Heart right ventricle (tissue), 16 donors: ENCODE results near the gene ESYT3. TPM values are rescaled to one million over a fixed set of nuclear protein-coding genes. Genes with fewer than 3 reads are reported as not detected.

Experiments
- ATAC-seq, 8 donors: fragments of 200-7000 bp; cut with Tn5 transposase; one replicate each; pipeline ENCODE4 v1.9.1; 2020; ENCODE audit warnings: mild to moderate bottlenecking in 8 of 8, moderate library complexity in 8 of 8, moderate number of reproducible peaks in 1 of 8
- DNase-seq, 2 donors: peaks; one replicate each; pipeline ENCODE4 v3.0.0-alpha.2; 2020
- H3K27ac ChIP-seq, 10 donors: fragments of 200-600 bp; sonication (generic) in 2 of 10; one replicate each; pipeline versions ENCODE4 v1.5.0 to v1.8.0; 2020 to 2022; ENCODE audit warnings: mild to moderate bottlenecking in 3 of 10
- H3K27me3 ChIP-seq, 7 donors: fragments of 200-600 bp; one replicate each; pipeline ENCODE4 v1.8.0; 2021 to 2022; ENCODE audit warnings: mild to moderate bottlenecking in 2 of 7
- H3K36me3 ChIP-seq, 9 donors: fragments of 200-600 bp; sonication (generic) in 1 of 9; one replicate each; pipeline versions ENCODE4 v1.5.0 to v1.8.0; 2020 to 2022; ENCODE audit warnings: mild to moderate bottlenecking in 2 of 9
- H3K4me1 ChIP-seq, 9 donors: fragments of 200-600 bp; sonication (generic) in 1 of 9; one replicate each; pipeline versions ENCODE4 v1.5.0 to v1.8.0; 2020 to 2022; ENCODE audit warnings: mild to moderate bottlenecking in 4 of 9
- H3K4me3 ChIP-seq, 10 donors: fragments of 200-600 bp; sonication (generic) in 2 of 10; one replicate each; pipeline versions ENCODE4 v1.5.0 to v1.8.0; 2020 to 2022; ENCODE audit warnings: mild to moderate bottlenecking in 7 of 10, moderate library complexity in 2 of 10
- H3K9me3 ChIP-seq, 11 donors: fragments of 200-600 bp in 10 of 11; sonication (generic) in 2 of 11; one replicate each; pipeline versions ENCODE4 v1.5.0 to v1.8.0; 2013 to 2022; ENCODE audit warnings: mild to moderate bottlenecking in 2 of 11, control low read depth in 1 of 11, moderate library complexity in 1 of 11
- WGBS, 2 donors: extraction: QIAGEN DNeasy Blood & Tissue Kit; methylation state at CpG; one replicate each; pipeline ENCODE4 v1.1.7; 2013; ENCODE audit warnings: inconsistent platforms in 1 of 2; 5-methylcytosine and 5-hydroxymethylcytosine counted together
- intact Hi-C, 10 donors: fragments of 100-400 bp; cut with DNase I; formaldehyde crosslinking; loops; one replicate each; pipeline versions ENCODE4 v1.11.1 to v1.14.2; 2022
- polyA plus RNA-seq, 2 donors: library from polyadenylated mRNA; stranded (reverse); fragments of 200-250 nt; gene quantifications; one replicate each; pipeline ENCODE4 v1.2.3, GENCODE V29; 2013
- total RNA-seq, 10 donors: library from RNA; stranded (reverse); fragmentation: NEBNext Ultra II Directional in 3 of 10; extraction: Animal tissue kit (Norgen Biotek cat#: 25700) in 3 of 10; gene quantifications; one replicate each; pipeline versions ENCODE4 v1.2.1 to v1.2.4, GENCODE V29; 2021 to 2023
- TF ChIP-seq, protein P1 (sequence below), 9 donors: fragments of 200-600 bp; sonication (generic) in 2 of 9; IDR thresholded peaks; one replicate each; pipeline versions ENCODE4 v1.5.0 to v1.8.0; 2021 to 2022; ENCODE audit warnings: antibody characterized with exemption in 9 of 9, mild to moderate bottlenecking in 5 of 9, moderate library complexity in 1 of 9
- donor health status: Arrhythmogenic right ventricular cardiomyopathy.
- donor health status: ischemic (EF 13 %, LVEDD 7.1; RV severe dilation, severe dysfunction).
- donor health status: healthy with polysubstance abuse.
- donor health status: DM: no; HTN: yes; CAD: no.
- donor health status: DM: no; HTN: no; CAD: no.
- donor health status: ischemic (EF 25% LVEDD 6.9; RV normal size, moderate dysfunction).
- donor health status: ischemic (EF 25% LVEDD 5.7; RV mildly dilated, moderate dysfunction).
- donor health status: healthy.
- donor health status: DM: yes; HTN: yes; CAD: no.
- donor health status: Ischemic cardiomyopathy.
- donor health status: ischemic (EF 35%, LVEDD 5.7; RV mildly dilated, moderate dysfunction).
- donor health status: nonischemic (EF 11% LVEDD 7.7; RV severe dilation, severe dysfunction).
- donor health status: DM: yes; HTN: yes; CAD: no.
- donor health status: PGD.
- donor health status: ischemic (EF 29% LVEDD 5.4; RV normal size, mild dysfunction).
- donor health status: nonischemic (EF 23%, LVEDD 6.1; RV moderate dilation, normal function).

Gene ESYT3
- total and polyA plus RNA-seq, 12 donors, result 0.26 to 2.4 (median 1.1) TPM

- WGBS, 2 donors, result 81 to 86% methylated on average over 13 of the region's 13 CpGs
- Histone ChIP-seq H3K4me3 (no peak overlapping the region), H3K4me1 (peaks cover 0 to 18% (median 0%) of the 10 kb centered on the region in 9 donors), H3K27ac (no peak overlapping the region), H3K27me3 (no peaks in the 10 kb centered on the region), H3K36me3 (no peaks in the 10 kb centered on the region), H3K9me3 (no peaks in the 10 kb centered on the region)
- intact Hi-C loops, result no loop called here
- DNase-seq (no peak), ATAC-seq (no peak)
- TF ChIP-seq, protein P1, sequence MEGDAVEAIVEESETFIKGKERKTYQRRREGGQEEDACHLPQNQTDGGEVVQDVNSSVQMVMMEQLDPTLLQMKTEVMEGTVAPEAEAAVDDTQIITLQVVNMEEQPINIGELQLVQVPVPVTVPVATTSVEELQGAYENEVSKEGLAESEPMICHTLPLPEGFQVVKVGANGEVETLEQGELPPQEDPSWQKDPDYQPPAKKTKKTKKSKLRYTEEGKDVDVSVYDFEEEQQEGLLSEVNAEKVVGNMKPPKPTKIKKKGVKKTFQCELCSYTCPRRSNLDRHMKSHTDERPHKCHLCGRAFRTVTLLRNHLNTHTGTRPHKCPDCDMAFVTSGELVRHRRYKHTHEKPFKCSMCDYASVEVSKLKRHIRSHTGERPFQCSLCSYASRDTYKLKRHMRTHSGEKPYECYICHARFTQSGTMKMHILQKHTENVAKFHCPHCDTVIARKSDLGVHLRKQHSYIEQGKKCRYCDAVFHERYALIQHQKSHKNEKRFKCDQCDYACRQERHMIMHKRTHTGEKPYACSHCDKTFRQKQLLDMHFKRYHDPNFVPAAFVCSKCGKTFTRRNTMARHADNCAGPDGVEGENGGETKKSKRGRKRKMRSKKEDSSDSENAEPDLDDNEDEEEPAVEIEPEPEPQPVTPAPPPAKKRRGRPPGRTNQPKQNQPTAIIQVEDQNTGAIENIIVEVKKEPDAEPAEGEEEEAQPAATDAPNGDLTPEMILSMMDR (IDR thresholded peaks at IDR 0.05), result no peak
These were observed 22.8 kb downstream of the ESYT3 start for GRCh38 chr3:138456961-138457862.

DNA sequence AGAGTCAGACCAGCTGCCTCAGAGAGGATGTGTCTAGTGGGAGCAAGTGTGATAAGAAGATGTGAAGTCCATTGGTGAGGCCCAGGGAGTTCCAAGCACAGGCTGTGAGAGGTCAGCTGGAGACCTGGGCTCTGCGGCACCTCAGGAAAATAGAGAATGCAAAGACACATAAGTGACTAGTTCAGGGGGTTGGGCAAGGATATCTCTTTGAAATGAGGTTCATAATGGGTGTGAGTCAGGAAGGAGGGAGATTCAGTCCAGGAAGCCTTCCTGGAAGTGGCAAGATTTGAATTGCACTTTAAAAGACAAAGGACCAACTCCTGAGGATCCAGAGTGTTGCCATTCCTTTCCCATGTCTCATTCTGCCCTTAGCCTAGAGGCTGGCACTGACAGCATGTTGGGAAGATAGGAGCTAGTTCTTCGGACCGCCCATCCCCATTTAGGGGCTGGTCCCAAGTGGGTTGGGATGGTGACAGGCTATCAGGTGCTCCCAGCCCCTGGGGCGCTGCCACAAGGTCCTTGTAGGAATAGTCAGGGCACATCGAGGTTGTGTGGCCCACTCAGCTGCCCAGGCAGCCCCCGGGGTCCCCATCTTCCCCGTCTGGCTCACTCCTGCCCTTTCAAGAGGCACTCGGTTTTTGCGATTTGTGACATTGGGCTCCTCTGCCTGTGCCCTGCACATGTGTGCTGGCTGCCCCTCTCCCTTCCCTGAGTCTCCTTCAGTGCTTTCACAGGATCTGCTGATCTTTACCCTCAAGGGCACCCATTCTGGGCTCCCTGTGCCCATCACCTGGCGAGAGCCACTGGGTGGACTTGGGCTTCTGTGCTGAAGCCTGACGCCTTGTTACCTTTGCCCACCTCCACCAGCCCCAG is 23.7 kb downstream of the ESYT3 start:
- Histone ChIP-seq H3K9me3 (no peaks in the 10 kb centered on the region), H3K36me3 (no peaks in the 10 kb centered on the region), H3K4me3 (no peak overlapping the region), H3K27me3 (no peaks in the 10 kb centered on the region), H3K27ac (no peak overlapping the region), H3K4me1 (peaks cover 0 to 18% (median 0%) of the 10 kb centered on the region in 9 donors)
- ATAC-seq (peak in 1 of 8 donors; percentile 56), DNase-seq (no peak)
- TF ChIP-seq, protein P1 (IDR thresholded peaks at IDR 0.05), result no peak
- 84 to 91% methylated on average over 11 of the region's 11 CpGs for WGBS, 2 donors
- intact Hi-C loops, result no loop called here

DNA sequence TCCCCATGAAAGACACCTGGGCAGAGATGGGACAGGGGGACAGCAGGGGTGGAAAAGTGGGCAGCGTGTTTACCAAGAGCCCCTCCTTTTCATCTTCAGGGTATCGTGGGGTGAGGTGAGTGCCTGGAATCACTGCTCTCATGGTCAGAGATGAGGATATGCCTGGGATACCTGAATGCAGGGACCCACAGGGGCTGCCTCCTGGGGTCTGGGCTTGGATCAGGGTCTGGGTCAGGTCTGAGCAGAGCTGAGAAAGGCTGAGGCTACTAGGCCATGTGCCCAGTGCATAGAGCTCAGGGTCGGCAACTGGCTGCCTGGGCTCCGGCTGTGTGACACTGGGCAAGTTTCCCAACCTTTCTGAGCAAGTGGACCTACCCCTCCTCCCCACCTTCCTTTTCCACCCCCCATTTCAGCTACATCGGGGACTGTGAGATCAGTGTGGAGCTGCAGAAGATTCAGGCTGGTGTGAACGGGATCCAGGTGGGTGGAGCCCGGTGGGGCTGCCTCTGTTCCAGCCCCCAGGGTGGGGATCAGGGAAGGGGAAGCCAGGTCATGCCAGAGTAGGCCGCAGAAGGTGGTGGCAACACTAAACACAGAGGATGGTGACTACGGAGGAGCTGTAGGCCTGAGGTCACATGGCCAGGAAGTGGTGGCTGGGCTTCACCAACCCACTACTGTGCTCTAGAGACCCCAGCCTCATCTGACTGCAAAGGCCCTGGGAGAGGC is 24.5 kb downstream of the ESYT3 start:
- no peak for DNase-seq

More for the DNA sequence above, 24.5 kb downstream of the ESYT3 start:
- Histone ChIP-seq H3K36me3 (no peaks in the 10 kb centered on the region), H3K27ac (peak overlapping the region in 2 of 10 donors; percentile 6 to 9), H3K4me1 (peaks cover 0 to 18% (median 0%) of the 10 kb centered on the region in 9 donors), H3K4me3 (no peak overlapping the region), H3K27me3 (no peaks in the 10 kb centered on the region), H3K9me3 (no peaks in the 10 kb centered on the region)
- ATAC-seq, result peak in 1 of 8 donors; percentile 8
- WGBS, 2 donors, result 77 to 85% methylated on average over 9 of the region's 9 CpGs
- TF ChIP-seq, protein P1 (IDR thresholded peaks at IDR 0.05), result no peak
- intact Hi-C loops, result no loop called here
